A673 (cell line): Measurements from ENCODE around the gene FAM174C.

Experiments used
- CTCF ChIP-seq: fragments of 300-800, 200-600 bp; sonication (generic); conservative IDR thresholded peaks from 2 replicates; pipeline ENCODE4 v1.5.1; 2017; ENCODE audit warnings: low read depth, mild to moderate bottlenecking, antibody characterized with exemption, low read length, moderate library complexity, mixed read lengths
- EZH2 ChIP-seq: fragments of 200-600 bp; sonication (generic); IDR thresholded peaks from 2 replicates; pipeline ENCODE4 v1.6.1; 2017; ENCODE audit warnings: borderline replicate concordance, low read depth, mild to moderate bottlenecking, mixed read lengths, antibody characterized with exemption, low read length; ENCODE audit not compliant: poor library complexity, severe bottlenecking

GRCh38 chr19:1252221-1252820 lies 23.0 kb upstream of the FAM174C start:
- TF ChIP-seq CTCF = no peak
- no peak for TF ChIP-seq EZH2
